SK-N-SH (cell line): ENCODE results near the gene BRD2.

ENCODE experiments used
- CTCF ChIP-seq: fragments of 200-600 bp; sonication (generic); IDR thresholded peaks from 2 replicates; pipeline ENCODE4 v1.6.1; 2017; ENCODE audit warnings: antibody characterized with exemption, mild to moderate bottlenecking, moderate library complexity
- ELF1 ChIP-seq: IDR thresholded peaks from 2 replicates; pipeline ENCODE4 v1.4.0; 2012
- MEF2A ChIP-seq: IDR thresholded peaks from 2 replicates; pipeline ENCODE4 v1.4.0; 2012; ENCODE audit warnings: low read depth, borderline replicate concordance
- NFIC ChIP-seq: IDR thresholded peaks from 2 replicates; pipeline ENCODE4 v1.4.0; 2012; ENCODE audit warnings: borderline replicate concordance

DNA sequence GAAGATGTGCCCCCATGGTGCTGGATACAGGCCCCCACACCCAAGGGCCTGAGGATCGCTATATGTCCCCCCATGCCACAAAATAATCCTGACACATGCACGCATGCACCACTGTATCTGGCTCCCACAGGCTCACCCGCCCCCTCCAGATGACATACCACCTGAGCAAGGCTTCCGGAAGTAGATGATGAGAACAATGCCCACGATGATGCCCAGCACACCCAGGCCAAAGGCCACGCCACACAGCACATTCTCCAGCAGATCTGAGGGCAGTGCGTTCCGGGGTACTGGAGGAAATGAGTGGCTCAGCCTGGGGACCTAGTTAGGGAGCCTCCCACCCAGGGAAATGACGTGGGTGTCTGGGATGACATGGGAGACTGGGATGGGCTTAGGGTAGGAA is 19.3 kb upstream of the BRD2 start:
- TF ChIP-seq CTCF (no peak), NFIC (no peak), MEF2A (no peak), ELF1 (no peak)
